HepG2 (cell line): ENCODE results near the gene MT1F. TPM values are rescaled to one million over a fixed set of nuclear protein-coding genes. Genes with fewer than 3 reads are reported as not detected.
A peak's percentile ranks its signal among the peaks of the same experiment; 100 is the strongest.

Source experiments
- AKAP8 ChIP-seq: sonication (generic); formaldehyde crosslinking; IDR thresholded peaks from 2 replicates; pipeline ENCODE4 v1.5.1; 2020; ENCODE audit warnings: mild to moderate bottlenecking, missing genetic modification reagents
- CAMTA2 ChIP-seq: sonication (generic); formaldehyde crosslinking; IDR thresholded peaks from 2 replicates; pipeline ENCODE4 v1.4.0; 2020; ENCODE audit warnings: mild to moderate bottlenecking, missing genetic modification reagents, borderline replicate concordance
- GLI4 ChIP-seq: sonication (generic); formaldehyde crosslinking; IDR thresholded peaks from 2 replicates; pipeline ENCODE4 v1.5.1; 2020; ENCODE audit warnings: missing genetic modification reagents, mild to moderate bottlenecking, moderate library complexity, borderline replicate concordance
- MAZ ChIP-seq, 2 experiments: sonication (generic) in 1 of 2; formaldehyde crosslinking in 1 of 2; IDR thresholded peaks; 2 replicates each; pipeline versions ENCODE4 v1.5.0 to v1.6.1; 2012 to 2020; ENCODE audit warnings: low read depth in 2 of 2, mild to moderate bottlenecking in 2 of 2, borderline replicate concordance in 1 of 2, improper control_type of control experiment in 1 of 2, low read length in 1 of 2, missing genetic modification reagents in 1 of 2, moderate library complexity in 1 of 2
- NR1H2 ChIP-seq: sonication (generic); formaldehyde crosslinking; IDR thresholded peaks from 2 replicates; pipeline ENCODE4 v1.8.1; 2022; ENCODE audit warnings: low read depth, missing genetic modification reagents, borderline replicate concordance
- PLRG1 ChIP-seq: fragments of 450-650 bp; conservative IDR thresholded peaks from 2 replicates; pipeline ENCODE4 v1.6.1; 2016
- SP5 ChIP-seq: IDR thresholded peaks from 2 replicates; pipeline ENCODE4 v1.6.1; 2016; ENCODE audit warnings: low read depth, borderline replicate concordance
- SUZ12 ChIP-seq: fragments of 150-350 bp; IDR thresholded peaks from 2 replicates; pipeline ENCODE4 v1.6.1; 2014; ENCODE audit warnings: low read depth, low read length
- TARDBP ChIP-seq: sonication (generic); formaldehyde crosslinking; IDR thresholded peaks from 2 replicates; pipeline ENCODE4 v1.8.0; 2022; ENCODE audit warnings: mild to moderate bottlenecking, missing genetic modification reagents
- ZNF34 ChIP-seq: sonication (generic); formaldehyde crosslinking; IDR thresholded peaks from 2 replicates; pipeline ENCODE4 v1.4.0; 2020; ENCODE audit warnings: mild to moderate bottlenecking, missing genetic modification reagents, borderline replicate concordance
- polyA plus RNA-seq, 8 experiments: library from polyadenylated mRNA; depleted of rRNA in 3 of 8; stranded (reverse) in 7 of 8; unstranded in 1 of 8; fragments of >200 nt; fragmentation: Illumina TruSeq in 4 of 8; extraction: Trizol in 4 of 8; gene quantifications; 2 replicates each; pipeline versions ENCODE4 v1.2.1 to v1.2.3, GENCODE V29; 2011 to 2016; ENCODE audit warnings: low read depth in 4 of 8, missing spikeins in 1 of 8, mixed read lengths in 1 of 8; ENCODE audit not compliant: insufficient read depth in 1 of 8
- total RNA-seq, 5 experiments: library from RNA; depleted of rRNA; stranded (reverse); fragments of >200 nt; fragmentation: Illumina TruSeq; extraction: Trizol; gene quantifications; 2 replicates each; pipeline ENCODE4 v1.2.3, GENCODE V29; 2016; ENCODE audit warnings: low read depth in 1 of 5
- TF ChIP-seq, protein P1 (sequence below): sonication (generic); formaldehyde crosslinking; IDR thresholded peaks from 2 replicates; pipeline ENCODE4 v1.4.0; 2020; ENCODE audit warnings: missing genetic modification reagents
- TF ChIP-seq, protein P2 (sequence below): sonication (generic); formaldehyde crosslinking; IDR thresholded peaks from 2 replicates; pipeline ENCODE4 v1.5.0; 2020; ENCODE audit warnings: mild to moderate bottlenecking, missing genetic modification reagents, borderline replicate concordance
- TF ChIP-seq, protein P3 (sequence below): sonication (generic); formaldehyde crosslinking; IDR thresholded peaks from 2 replicates; pipeline ENCODE4 v1.4.0; 2020; ENCODE audit warnings: missing genetic modification reagents, borderline replicate concordance

The MT1F gene
- total and polyA plus RNA-seq, 2 of the 13 experiments (the other 11 are each of a cell fraction or from before 2014, with no cell fraction given): 1.9 to 169 TPM

DNA sequence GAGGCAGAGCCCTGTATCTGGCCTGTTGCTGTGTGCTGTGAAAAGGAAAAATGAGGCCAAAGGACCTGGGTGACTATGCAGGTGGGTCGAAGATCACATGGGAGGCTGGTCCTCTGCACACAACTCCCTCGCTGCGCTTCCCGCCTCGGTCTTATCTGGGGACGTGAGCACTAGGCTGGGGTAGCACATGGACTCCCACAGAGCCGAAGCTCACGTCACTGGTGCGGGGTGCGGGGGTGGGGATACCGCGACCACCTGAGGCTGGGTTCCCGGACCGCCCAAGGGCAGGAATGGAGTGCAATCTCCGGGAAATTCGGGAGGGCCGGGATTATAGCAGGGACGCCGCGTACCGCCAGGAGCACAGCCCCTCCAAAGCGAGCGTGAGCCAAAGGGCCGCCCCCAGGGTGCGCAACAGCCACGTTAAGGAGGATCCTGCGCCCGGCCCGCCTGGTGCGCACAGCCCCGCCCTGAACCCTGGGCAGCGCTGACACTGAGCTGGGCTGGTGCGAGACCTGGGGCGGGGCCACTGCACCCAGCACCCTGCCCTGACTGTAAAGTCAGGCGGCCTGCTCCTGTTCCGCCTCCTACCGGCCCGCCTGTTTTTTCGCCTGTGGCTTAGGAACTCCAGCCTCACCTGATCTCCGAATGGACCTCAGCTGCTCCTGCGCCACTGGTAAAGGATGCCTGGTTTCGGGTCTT, 14.5 kb upstream of the MT1F start (continued):
- TF ChIP-seq, protein P1, sequence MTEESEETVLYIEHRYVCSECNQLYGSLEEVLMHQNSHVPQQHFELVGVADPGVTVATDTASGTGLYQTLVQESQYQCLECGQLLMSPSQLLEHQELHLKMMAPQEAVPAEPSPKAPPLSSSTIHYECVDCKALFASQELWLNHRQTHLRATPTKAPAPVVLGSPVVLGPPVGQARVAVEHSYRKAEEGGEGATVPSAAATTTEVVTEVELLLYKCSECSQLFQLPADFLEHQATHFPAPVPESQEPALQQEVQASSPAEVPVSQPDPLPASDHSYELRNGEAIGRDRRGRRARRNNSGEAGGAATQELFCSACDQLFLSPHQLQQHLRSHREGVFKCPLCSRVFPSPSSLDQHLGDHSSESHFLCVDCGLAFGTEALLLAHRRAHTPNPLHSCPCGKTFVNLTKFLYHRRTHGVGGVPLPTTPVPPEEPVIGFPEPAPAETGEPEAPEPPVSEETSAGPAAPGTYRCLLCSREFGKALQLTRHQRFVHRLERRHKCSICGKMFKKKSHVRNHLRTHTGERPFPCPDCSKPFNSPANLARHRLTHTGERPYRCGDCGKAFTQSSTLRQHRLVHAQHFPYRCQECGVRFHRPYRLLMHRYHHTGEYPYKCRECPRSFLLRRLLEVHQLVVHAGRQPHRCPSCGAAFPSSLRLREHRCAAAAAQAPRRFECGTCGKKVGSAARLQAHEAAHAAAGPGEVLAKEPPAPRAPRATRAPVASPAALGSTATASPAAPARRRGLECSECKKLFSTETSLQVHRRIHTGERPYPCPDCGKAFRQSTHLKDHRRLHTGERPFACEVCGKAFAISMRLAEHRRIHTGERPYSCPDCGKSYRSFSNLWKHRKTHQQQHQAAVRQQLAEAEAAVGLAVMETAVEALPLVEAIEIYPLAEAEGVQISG (CRISPR knock-in tag): peak; percentile 45; the same call in 1 of the 2 replicates
- TF ChIP-seq MAZ (IDR thresholded peaks at IDR 0.05; ENCODE audit: borderline replicate concordance, low read depth, low read length): no peak
- TF ChIP-seq MAZ (CRISPR knock-in tag; IDR thresholded peaks at IDR 0.05; ENCODE audit: low read depth): peak; percentile 38; the same call in 1 of the 2 replicates
- TF ChIP-seq PLRG1: no peak
- TF ChIP-seq AKAP8: no peak
- peak; percentile 53; the same call in 1 of the 2 replicates for TF ChIP-seq SP5
- TF ChIP-seq NR1H2 (CRISPR knock-in tag): no peak
- peak; percentile 73; the same call in 1 of the 2 replicates for TF ChIP-seq GLI4
- TF ChIP-seq TARDBP (CRISPR knock-in tag): peak; percentile 26; the same call in 1 of the 2 replicates
- TF ChIP-seq SUZ12: no peak
- no peak for TF ChIP-seq ZNF34 (CRISPR knock-in tag)
- TF ChIP-seq, protein P2, sequence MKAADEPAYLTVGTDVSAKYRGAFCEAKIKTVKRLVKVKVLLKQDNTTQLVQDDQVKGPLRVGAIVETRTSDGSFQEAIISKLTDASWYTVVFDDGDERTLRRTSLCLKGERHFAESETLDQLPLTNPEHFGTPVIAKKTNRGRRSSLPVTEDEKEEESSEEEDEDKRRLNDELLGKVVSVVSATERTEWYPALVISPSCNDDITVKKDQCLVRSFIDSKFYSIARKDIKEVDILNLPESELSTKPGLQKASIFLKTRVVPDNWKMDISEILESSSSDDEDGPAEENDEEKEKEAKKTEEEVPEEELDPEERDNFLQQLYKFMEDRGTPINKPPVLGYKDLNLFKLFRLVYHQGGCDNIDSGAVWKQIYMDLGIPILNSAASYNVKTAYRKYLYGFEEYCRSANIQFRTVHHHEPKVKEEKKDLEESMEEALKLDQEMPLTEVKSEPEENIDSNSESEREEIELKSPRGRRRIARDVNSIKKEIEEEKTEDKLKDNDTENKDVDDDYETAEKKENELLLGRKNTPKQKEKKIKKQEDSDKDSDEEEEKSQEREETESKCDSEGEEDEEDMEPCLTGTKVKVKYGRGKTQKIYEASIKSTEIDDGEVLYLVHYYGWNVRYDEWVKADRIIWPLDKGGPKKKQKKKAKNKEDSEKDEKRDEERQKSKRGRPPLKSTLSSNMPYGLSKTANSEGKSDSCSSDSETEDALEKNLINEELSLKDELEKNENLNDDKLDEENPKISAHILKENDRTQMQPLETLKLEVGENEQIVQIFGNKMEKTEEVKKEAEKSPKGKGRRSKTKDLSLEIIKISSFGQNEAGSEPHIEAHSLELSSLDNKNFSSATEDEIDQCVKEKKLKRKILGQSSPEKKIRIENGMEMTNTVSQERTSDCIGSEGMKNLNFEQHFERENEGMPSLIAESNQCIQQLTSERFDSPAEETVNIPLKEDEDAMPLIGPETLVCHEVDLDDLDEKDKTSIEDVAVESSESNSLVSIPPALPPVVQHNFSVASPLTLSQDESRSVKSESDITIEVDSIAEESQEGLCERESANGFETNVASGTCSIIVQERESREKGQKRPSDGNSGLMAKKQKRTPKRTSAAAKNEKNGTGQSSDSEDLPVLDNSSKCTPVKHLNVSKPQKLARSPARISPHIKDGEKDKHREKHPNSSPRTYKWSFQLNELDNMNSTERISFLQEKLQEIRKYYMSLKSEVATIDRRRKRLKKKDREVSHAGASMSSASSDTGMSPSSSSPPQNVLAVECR: peak; percentile 37; the same call in 1 of the 2 replicates
- TF ChIP-seq, protein P3, sequence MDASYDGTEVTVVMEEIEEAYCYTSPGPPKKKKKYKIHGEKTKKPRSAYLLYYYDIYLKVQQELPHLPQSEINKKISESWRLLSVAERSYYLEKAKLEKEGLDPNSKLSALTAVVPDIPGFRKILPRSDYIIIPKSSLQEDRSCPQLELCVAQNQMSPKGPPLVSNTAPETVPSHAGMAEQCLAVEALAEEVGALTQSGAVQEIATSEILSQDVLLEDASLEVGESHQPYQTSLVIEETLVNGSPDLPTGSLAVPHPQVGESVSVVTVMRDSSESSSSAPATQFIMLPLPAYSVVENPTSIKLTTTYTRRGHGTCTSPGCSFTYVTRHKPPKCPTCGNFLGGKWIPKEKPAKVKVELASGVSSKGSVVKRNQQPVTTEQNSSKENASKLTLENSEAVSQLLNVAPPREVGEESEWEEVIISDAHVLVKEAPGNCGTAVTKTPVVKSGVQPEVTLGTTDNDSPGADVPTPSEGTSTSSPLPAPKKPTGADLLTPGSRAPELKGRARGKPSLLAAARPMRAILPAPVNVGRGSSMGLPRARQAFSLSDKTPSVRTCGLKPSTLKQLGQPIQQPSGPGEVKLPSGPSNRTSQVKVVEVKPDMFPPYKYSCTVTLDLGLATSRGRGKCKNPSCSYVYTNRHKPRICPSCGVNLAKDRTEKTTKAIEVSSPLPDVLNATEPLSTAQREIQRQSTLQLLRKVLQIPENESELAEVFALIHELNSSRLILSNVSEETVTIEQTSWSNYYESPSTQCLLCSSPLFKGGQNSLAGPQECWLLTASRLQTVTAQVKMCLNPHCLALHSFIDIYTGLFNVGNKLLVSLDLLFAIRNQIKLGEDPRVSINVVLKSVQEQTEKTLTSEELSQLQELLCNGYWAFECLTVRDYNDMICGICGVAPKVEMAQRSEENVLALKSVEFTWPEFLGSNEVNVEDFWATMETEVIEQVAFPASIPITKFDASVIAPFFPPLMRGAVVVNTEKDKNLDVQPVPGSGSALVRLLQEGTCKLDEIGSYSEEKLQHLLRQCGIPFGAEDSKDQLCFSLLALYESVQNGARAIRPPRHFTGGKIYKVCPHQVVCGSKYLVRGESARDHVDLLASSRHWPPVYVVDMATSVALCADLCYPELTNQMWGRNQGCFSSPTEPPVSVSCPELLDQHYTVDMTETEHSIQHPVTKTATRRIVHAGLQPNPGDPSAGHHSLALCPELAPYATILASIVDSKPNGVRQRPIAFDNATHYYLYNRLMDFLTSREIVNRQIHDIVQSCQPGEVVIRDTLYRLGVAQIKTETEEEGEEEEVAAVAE: no peak
- TF ChIP-seq CAMTA2: peak; percentile 82; the same call in 1 of the 2 replicates
